Suprapubic skin (tissue), 3 donors: ENCODE results near the gene FAM193A.

Source experiments
- POLR2A ChIP-seq, 2 donors: fragments of 450-650 bp; IDR thresholded peaks; one replicate each; pipeline ENCODE4 v1.6.1; 2017; ENCODE audit warnings: antibody characterized with exemption in 2 of 2, mild to moderate bottlenecking in 2 of 2, moderate library complexity in 2 of 2
- TF ChIP-seq, protein P1 (sequence below), 2 donors: fragments of 200-600 bp in 1 of 2; fragments of 450-650 bp in 1 of 2; sonication (generic) in 1 of 2; IDR thresholded peaks; one replicate each; pipeline ENCODE4 v1.5.1; 2016 to 2019; ENCODE audit warnings: antibody characterized with exemption in 2 of 2, mild to moderate bottlenecking in 1 of 2, moderate library complexity in 1 of 2

GRCh38 chr4:2536193-2537010 lies at the start of gene FAM193A:
- TF ChIP-seq, protein P1, sequence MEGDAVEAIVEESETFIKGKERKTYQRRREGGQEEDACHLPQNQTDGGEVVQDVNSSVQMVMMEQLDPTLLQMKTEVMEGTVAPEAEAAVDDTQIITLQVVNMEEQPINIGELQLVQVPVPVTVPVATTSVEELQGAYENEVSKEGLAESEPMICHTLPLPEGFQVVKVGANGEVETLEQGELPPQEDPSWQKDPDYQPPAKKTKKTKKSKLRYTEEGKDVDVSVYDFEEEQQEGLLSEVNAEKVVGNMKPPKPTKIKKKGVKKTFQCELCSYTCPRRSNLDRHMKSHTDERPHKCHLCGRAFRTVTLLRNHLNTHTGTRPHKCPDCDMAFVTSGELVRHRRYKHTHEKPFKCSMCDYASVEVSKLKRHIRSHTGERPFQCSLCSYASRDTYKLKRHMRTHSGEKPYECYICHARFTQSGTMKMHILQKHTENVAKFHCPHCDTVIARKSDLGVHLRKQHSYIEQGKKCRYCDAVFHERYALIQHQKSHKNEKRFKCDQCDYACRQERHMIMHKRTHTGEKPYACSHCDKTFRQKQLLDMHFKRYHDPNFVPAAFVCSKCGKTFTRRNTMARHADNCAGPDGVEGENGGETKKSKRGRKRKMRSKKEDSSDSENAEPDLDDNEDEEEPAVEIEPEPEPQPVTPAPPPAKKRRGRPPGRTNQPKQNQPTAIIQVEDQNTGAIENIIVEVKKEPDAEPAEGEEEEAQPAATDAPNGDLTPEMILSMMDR (IDR thresholded peaks at IDR 0.05), result no peak
- TF ChIP-seq POLR2A (IDR thresholded peaks at IDR 0.05), result peak in 1 of 2 donors; percentile 36
